AG04449 (cell line): ENCODE results near the gene LIMK2.

Experiments
- CTCF ChIA-PET: fragments of 350-600 bp; formaldehyde crosslinking; extraction: SDS; loops from one replicate; lab custom pipeline; 2021; ENCODE audit warnings: antibody characterized with exemption; lab: Yijun Ruan, JAX
- POLR2A ChIA-PET: fragments of 400-600, 350-600 bp; formaldehyde crosslinking; extraction: SDS; loops from one replicate; lab custom pipeline; 2020; ENCODE audit warnings: antibody characterized with exemption, inconsistent platforms; lab: Yijun Ruan, JAX
- DNase-seq: peaks from one replicate; pipeline ENCODE4 v3.0.0-alpha.2; 2010; ENCODE audit warnings: low read depth, low spot score
- H3K4me3 ChIP-seq: 2 replicates; pipeline ENCODE4 v1.5.1; 2011; ENCODE audit warnings: low read depth, mild to moderate bottlenecking, control low read depth, low read length
- CTCF ChIP-seq: IDR thresholded peaks from one replicate; pipeline ENCODE4 v1.5.1; 2011; ENCODE audit warnings: mild to moderate bottlenecking, moderate library complexity, low read length, control low read depth, inconsistent platforms; ENCODE audit not compliant: insufficient read depth; ENCODE audit errors: missing control alignments

LIMK2 gene

GRCh38 chr22:31271485-31271884 is 59.4 kb downstream of the LIMK2 start:
- no peak for DNase-seq
- no peak overlapping the region for H3K4me3 ChIP-seq
- POLR2A ChIA-PET = interaction anchor here (0.7 kb wide), 1 partner anchor 13 kb away, joined by 3 read pairs; no protein-coding TSS in a partner anchor
- CTCF ChIA-PET = interaction anchor here (1.2 to 10.8 kb wide), 10 partner anchors 12 to 187 kb away, joined by 3 to 285 read pairs (median 25); partner anchors contain the start of genes LIMK2 and SELENOM
- no peak for TF ChIP-seq CTCF

GRCh38 chr22:31272522-31273446 is 60.7 kb downstream of the LIMK2 start:
- no peak for DNase-seq
- H3K4me3 ChIP-seq = no peak overlapping the region
- peak; percentile 74 for TF ChIP-seq CTCF
- POLR2A ChIA-PET = interaction anchor here (0.6 to 1.0 kb wide), 3 partner anchors 10 to 120 kb away, joined by 3 read pairs; no protein-coding TSS in a partner anchor
- CTCF ChIA-PET = interaction anchor here (0.7 to 10.8 kb wide), 49 partner anchors 11 to 327 kb away, joined by 3 to 285 read pairs (median 5); partner anchors contain the start of genes LIMK2, PIK3IP1, RNF185 and SELENOM

GRCh38 chr22:31274017-31274416 is 61.9 kb downstream of the LIMK2 start:
- no peak for TF ChIP-seq CTCF
- POLR2A ChIA-PET = no interaction called here

GRCh38 chr22:31275018-31275417 is 62.9 kb downstream of the LIMK2 start:
- H3K4me3 ChIP-seq = no peak overlapping the region
- CTCF ChIA-PET = interaction anchor here (0.9 to 10.8 kb wide), 9 partner anchors 9 to 166 kb away, joined by 3 to 285 read pairs (median 41); partner anchors contain the start of genes LIMK2, PIK3IP1 and SELENOM
- no peak for TF ChIP-seq CTCF
- DNase-seq = no peak
- POLR2A ChIA-PET = no interaction called here

More at GRCh38 chr22:31274017-31274416, 61.9 kb downstream of the LIMK2 start:
- no peak overlapping the region for H3K4me3 ChIP-seq
- CTCF ChIA-PET = interaction anchor here (1.1 to 10.8 kb wide), 21 partner anchors 9 to 165 kb away, joined by 3 to 285 read pairs (median 7); partner anchors contain the start of genes LIMK2, PIK3IP1, RNF185 and SELENOM
- DNase-seq = no peak

- H3K4me3 ChIP-seq = no peak overlapping the region
- ChIA-PET CTCF (interaction anchor here (4.6 to 10.8 kb wide), 5 partner anchors 8 to 166 kb away, joined by 41 to 285 read pairs (median 103); partner anchors contain the start of genes LIMK2 and SELENOM), POLR2A (no interaction called here)
- no peak for TF ChIP-seq CTCF
- no peak for DNase-seq
Measured at GRCh38 chr22:31275576-31275975, 63.5 kb downstream of the LIMK2 start.
